ENCODE results near the gene RHOF.

Gene RHOF

GRCh38 chr12:121789800-121790728 lies 3.4 kb downstream of the RHOF start:
- H3K27ac ChIP-seq (ENCODE audit: low read depth, low read length, poor library complexity, severe bottlenecking), result peak overlapping the region; percentile 91
- peak overlapping the region; percentile 60 for H3K9ac ChIP-seq (ENCODE audit: low read length)
- no peaks in the 10 kb centered on the region for H3K9me3 ChIP-seq (ENCODE audit: low read length)
- no peaks in the 10 kb centered on the region for H4K20me1 ChIP-seq (ENCODE audit: insufficient read depth, low read length)
- no peak overlapping the region for H2AFZ ChIP-seq (ENCODE audit: low read length)
- H3K4me3 ChIP-seq (ENCODE audit: low read depth, low read length, poor library complexity, severe bottlenecking), result peak overlapping the region; percentile 44
- no peaks in the 10 kb centered on the region for H3K27me3 ChIP-seq (ENCODE audit: insufficient read depth, low read length)
- peaks cover 82% of the 10 kb centered on the region for H3K4me1 ChIP-seq (ENCODE audit: insufficient read depth, low read length, severe bottlenecking)
- H3K4me2 ChIP-seq (ENCODE audit: low read length), result peak overlapping the region; percentile 71
- H3K36me3 ChIP-seq (ENCODE audit: insufficient read depth, low read length), result peaks cover 5% of the 10 kb centered on the region; the same call in 1 of the 2 replicates
- no peaks in the 10 kb centered on the region for H3K9me2 ChIP-seq (ENCODE audit: low read depth, low read length)
- no peaks in the 10 kb centered on the region for H3F3A ChIP-seq (ENCODE audit: insufficient read depth, low read length)
- TF ChIP-seq EZH2 (IDR thresholded peaks at IDR 0.05; ENCODE audit: borderline replicate concordance, low read length) (no peak), CTCF (IDR thresholded peaks at IDR 0.05; ENCODE audit: low read length) (no peak)
- H3K79me2 ChIP-seq (ENCODE audit: insufficient read depth, low read length), result no peaks in the 10 kb centered on the region

- H3F3A ChIP-seq (ENCODE audit: insufficient read depth, low read length), result no peaks in the 10 kb centered on the region
- H3K9ac ChIP-seq (ENCODE audit: low read length), result peak overlapping the region; percentile 60
- TF ChIP-seq EZH2 (IDR thresholded peaks at IDR 0.05; ENCODE audit: borderline replicate concordance, low read length) (no peak), CTCF (IDR thresholded peaks at IDR 0.05; ENCODE audit: low read length) (no peak)
- H3K36me3 ChIP-seq (ENCODE audit: insufficient read depth, low read length), result peaks cover 5% of the 10 kb centered on the region; the same call in 1 of the 2 replicates
- H3K9me2 ChIP-seq (ENCODE audit: low read depth, low read length), result no peaks in the 10 kb centered on the region
- peak overlapping the region; percentile 44 for H3K4me3 ChIP-seq (ENCODE audit: low read depth, low read length, poor library complexity, severe bottlenecking)
- no peaks in the 10 kb centered on the region for H3K9me3 ChIP-seq (ENCODE audit: low read length)
- H3K27me3 ChIP-seq (ENCODE audit: insufficient read depth, low read length), result no peaks in the 10 kb centered on the region
- peaks cover 82% of the 10 kb centered on the region for H3K4me1 ChIP-seq (ENCODE audit: insufficient read depth, low read length, severe bottlenecking)
- no peaks in the 10 kb centered on the region for H3K79me2 ChIP-seq (ENCODE audit: insufficient read depth, low read length)
- H3K4me2 ChIP-seq (ENCODE audit: low read length), result peak overlapping the region; percentile 71
- H2AFZ ChIP-seq (ENCODE audit: low read length), result no peak overlapping the region
- peak overlapping the region; percentile 91 for H3K27ac ChIP-seq (ENCODE audit: low read depth, low read length, poor library complexity, severe bottlenecking)
- no peaks in the 10 kb centered on the region for H4K20me1 ChIP-seq (ENCODE audit: insufficient read depth, low read length)
These were observed 4.2 kb downstream of the RHOF start for GRCh38 chr12:121789233-121789781.

- Histone ChIP-seq H2AFZ (ENCODE audit: low read length) (no peak overlapping the region), H3K4me2 (ENCODE audit: low read length) (no peak overlapping the region), H3K36me3 (ENCODE audit: insufficient read depth, low read length) (peaks cover 5% of the 10 kb centered on the region; the same call in 1 of the 2 replicates), H3K4me3 (ENCODE audit: low read depth, low read length, poor library complexity, severe bottlenecking) (no peak overlapping the region), H3K9ac (ENCODE audit: low read length) (no peak overlapping the region; the same call in 1 of the 2 replicates), H3K27ac (ENCODE audit: low read depth, low read length, poor library complexity, severe bottlenecking) (peak overlapping the region; percentile 91), H3K9me3 (ENCODE audit: low read length) (no peaks in the 10 kb centered on the region), H3K9me2 (ENCODE audit: low read depth, low read length) (no peaks in the 10 kb centered on the region), H4K20me1 (ENCODE audit: insufficient read depth, low read length) (no peaks in the 10 kb centered on the region), H3K4me1 (ENCODE audit: insufficient read depth, low read length, severe bottlenecking) (peaks cover 76% of the 10 kb centered on the region), H3K27me3 (ENCODE audit: insufficient read depth, low read length) (no peaks in the 10 kb centered on the region), H3K79me2 (ENCODE audit: insufficient read depth, low read length) (no peaks in the 10 kb centered on the region), H3F3A (ENCODE audit: insufficient read depth, low read length) (no peaks in the 10 kb centered on the region)
- TF ChIP-seq CTCF (IDR thresholded peaks at IDR 0.05; ENCODE audit: low read length) (no peak), EZH2 (IDR thresholded peaks at IDR 0.05; ENCODE audit: borderline replicate concordance, low read length) (no peak)
These were observed 5.2 kb downstream of the RHOF start for GRCh38 chr12:121788176-121788818.

Measured in OCI-LY1 (cell line).